HCT116 (cell line): ENCODE results near the gene CYP2S1. TPM values are rescaled to one million over a fixed set of nuclear protein-coding genes. Genes with fewer than 3 reads are reported as not detected.

Experiments used
- ATAC-seq: fragments of 200-7000 bp; cut with Tn5 transposase; 2 replicates; pipeline ENCODE4 v1.9.1; 2020; ENCODE audit warnings: mild to moderate bottlenecking, moderate library complexity
- BruUV-seq: library from RNA; stranded (reverse); fragments of 400-500 nt; replicated peaks from 2 replicates; lab custom pipeline; 2021; lab: Mats Ljungman, UMichigan
- CTCF ChIA-PET: fragments of 300-600 bp; sonication (Branson Sonifier 250); formaldehyde crosslinking; loops from one replicate; lab custom pipeline; 2021; ENCODE audit warnings: antibody characterized with exemption; lab: Charles Lee
- POLR2A ChIA-PET: fragments of 300-600, 350-600 bp; sonication (Branson Sonifier 250); formaldehyde crosslinking; loops from one replicate; lab custom pipeline; 2021; ENCODE audit warnings: antibody characterized with exemption; lab: Charles Lee
- RAD21 ChIA-PET, 2 experiments: fragments of 300-600 bp; sonication (Branson Sonifier 250); formaldehyde crosslinking; loops; one replicate each; lab custom pipeline; 2023; ENCODE audit warnings: low total read pairs in 2 of 2; ENCODE audit not compliant: uncharacterized antibody in 2 of 2, unreplicated experiment in 2 of 2, low non-redundant PET in 1 of 2; lab: Charles Lee
- DNase-seq: peaks from one replicate; pipeline ENCODE4 v3.0.0-alpha.2; 2010; ENCODE audit warnings: low read depth, low spot score
- H2AFZ ChIP-seq: fragments of 200-600 bp; shearing (Covaris generic), sonication (generic); 2 replicates; pipeline ENCODE4 v1.6.1; 2017; ENCODE audit warnings: low read depth, mixed run types, mixed read lengths, antibody characterized with exemption, low read length; ENCODE audit not compliant: poor library complexity, severe bottlenecking
- H3K27ac ChIP-seq: 2 replicates; pipeline ENCODE4 v1.5.1; 2012; ENCODE audit warnings: low read depth, low read length
- H3K27me3 ChIP-seq: fragments of 200-600 bp; sonication (generic); 2 replicates; pipeline ENCODE4 v1.6.1; 2016; ENCODE audit warnings: mixed run types, low read length, mixed read lengths; ENCODE audit not compliant: insufficient read depth
- H3K36me3 ChIP-seq, 2 experiments: fragments of 200-500 bp in 1 of 2; fragments of 200-600 bp in 1 of 2; sonication (Bioruptor generic) in 1 of 2; sonication (generic) in 1 of 2; 2 replicates each; pipeline versions ENCODE4 v1.5.1 to v1.6.1; 2014 to 2016; ENCODE audit warnings: low read length in 2 of 2, inconsistent platforms in 1 of 2, mixed read lengths in 1 of 2, mixed run types in 1 of 2; ENCODE audit not compliant: insufficient read depth in 2 of 2, control insufficient read depth in 1 of 2
- H3K4me1 ChIP-seq, 2 experiments: fragments of 200-600 bp in 1 of 2; sonication (generic) in 1 of 2; 2 replicates each; pipeline versions ENCODE4 v1.5.1 to v1.6.1; 2012 to 2017; ENCODE audit warnings: low read length in 2 of 2, inconsistent platforms in 1 of 2, mild to moderate bottlenecking in 1 of 2, mixed read lengths in 1 of 2, mixed run types in 1 of 2, moderate library complexity in 1 of 2; ENCODE audit not compliant: insufficient read depth in 2 of 2, control insufficient read depth in 1 of 2
- H3K4me2 ChIP-seq: fragments of 200-600 bp; sonication (generic); 2 replicates; pipeline ENCODE4 v1.6.1; 2017; ENCODE audit warnings: mixed run types, low read length, mixed read lengths
- H3K4me3 ChIP-seq, 2 experiments: fragments of 200-600 bp in 1 of 2; sonication (generic) in 1 of 2; replicated peaks in 1 of 2; 2 replicates each; pipeline ENCODE4 v1.5.1; 2011 to 2016; ENCODE audit warnings: low read length in 2 of 2, control low read depth in 1 of 2, low read depth in 1 of 2, mild to moderate bottlenecking in 1 of 2, mixed read lengths in 1 of 2, mixed run types in 1 of 2
- H3K79me2 ChIP-seq: fragments of 200-600 bp; sonication (generic); 2 replicates; pipeline ENCODE4 v1.6.1; 2017; ENCODE audit warnings: mild to moderate bottlenecking, mixed run types, low read length, moderate library complexity, mixed read lengths; ENCODE audit not compliant: insufficient read depth
- H3K9ac ChIP-seq: fragments of 200-600 bp; sonication (generic); 2 replicates; pipeline ENCODE4 v1.6.1; 2016; ENCODE audit warnings: low read length, mixed read lengths
- H3K9me2 ChIP-seq: fragments of 200-600 bp; sonication (generic), shearing (Covaris generic); 2 replicates; pipeline ENCODE4 v1.6.1; 2017; ENCODE audit warnings: mixed run types, mild to moderate bottlenecking, moderate library complexity; ENCODE audit not compliant: insufficient read depth
- H3K9me3 ChIP-seq, 2 experiments: fragments of 200-500 bp in 1 of 2; fragments of 200-600 bp in 1 of 2; sonication (Bioruptor generic) in 1 of 2; sonication (generic) in 1 of 2; 2 replicates each; pipeline ENCODE4 v1.6.1; 2014 to 2017; ENCODE audit warnings: low read length in 2 of 2, mixed read lengths in 2 of 2, inconsistent platforms in 1 of 2, low read depth in 1 of 2, mild to moderate bottlenecking in 1 of 2, mixed run types in 1 of 2, moderate library complexity in 1 of 2; ENCODE audit not compliant: control insufficient read depth in 1 of 2, insufficient read depth in 1 of 2
- H4K20me1 ChIP-seq: fragments of 200-600 bp; sonication (generic), shearing (Covaris generic); 2 replicates; pipeline ENCODE4 v1.6.1; 2017; ENCODE audit warnings: mixed run types, mild to moderate bottlenecking, moderate library complexity; ENCODE audit not compliant: insufficient read depth
- ATF3 ChIP-seq: IDR thresholded peaks from 2 replicates; pipeline ENCODE4 v1.6.1; 2012
- CBX3 ChIP-seq: IDR thresholded peaks from 2 replicates; pipeline ENCODE4 v1.6.1; 2012; ENCODE audit warnings: low read depth
- CTCF ChIP-seq, 3 experiments: fragments of 200-600 bp in 1 of 3; sonication (generic) in 1 of 3; IDR thresholded peaks in 2 of 3; conservative IDR thresholded peaks in 1 of 3; 2 replicates each; pipeline ENCODE4 v1.5.1; 2012 to 2017; ENCODE audit warnings: low read depth in 2 of 3, low read length in 2 of 3, antibody characterized with exemption in 1 of 3, borderline replicate concordance in 1 of 3, control low read depth in 1 of 3, mild to moderate bottlenecking in 1 of 3, mixed read lengths in 1 of 3, mixed run types in 1 of 3, moderate library complexity in 1 of 3; ENCODE audit not compliant: insufficient read depth in 1 of 3
- EGR1 ChIP-seq: IDR thresholded peaks from 2 replicates; pipeline ENCODE4 v1.6.1; 2012; ENCODE audit warnings: low read depth
- ELF1 ChIP-seq: IDR thresholded peaks from 2 replicates; pipeline ENCODE4 v1.6.1; 2012; ENCODE audit warnings: low read depth, borderline replicate concordance
- EZH2 ChIP-seq: fragments of 200-600 bp; sonication (generic); IDR thresholded peaks from 2 replicates; pipeline ENCODE4 v1.6.1; 2017; ENCODE audit warnings: antibody characterized with exemption, mixed run types
- EZH2phosphoT487 ChIP-seq: fragments of 200-600 bp; IDR thresholded peaks from 2 replicates; pipeline ENCODE4 v1.6.1; 2018; ENCODE audit warnings: antibody characterized with exemption, borderline replicate concordance
- FOSL1 ChIP-seq: IDR thresholded peaks from 2 replicates; pipeline ENCODE4 v1.6.1; 2012; ENCODE audit warnings: low read depth
- JUND ChIP-seq: IDR thresholded peaks from 2 replicates; pipeline ENCODE4 v1.6.1; 2012
- MAX ChIP-seq: IDR thresholded peaks from 2 replicates; pipeline ENCODE4 v1.6.1; 2012
- POLR2A ChIP-seq: IDR thresholded peaks from 2 replicates; pipeline ENCODE4 v1.7.0; 2011; ENCODE audit warnings: borderline replicate concordance; ENCODE audit not compliant: insufficient read depth, insufficient read length; ENCODE audit errors: extremely low read depth
- POLR2AphosphoS5 ChIP-seq: IDR thresholded peaks from 2 replicates; pipeline ENCODE4 v1.6.1; 2011; ENCODE audit warnings: mild to moderate bottlenecking, low read depth, low read length, moderate library complexity
- RAD21 ChIP-seq: IDR thresholded peaks from 2 replicates; pipeline ENCODE4 v1.6.1; 2012; ENCODE audit warnings: low read depth, mild to moderate bottlenecking
- REST ChIP-seq: IDR thresholded peaks from 2 replicates; pipeline ENCODE4 v1.6.1; 2012; ENCODE audit warnings: low read depth
- SIN3A ChIP-seq: IDR thresholded peaks from 2 replicates; pipeline ENCODE4 v1.6.1; 2012; ENCODE audit warnings: low read depth
- SP1 ChIP-seq: IDR thresholded peaks from 2 replicates; pipeline ENCODE4 v1.6.1; 2012; ENCODE audit warnings: low read depth
- SRF ChIP-seq: IDR thresholded peaks from 2 replicates; pipeline ENCODE4 v1.6.1; 2012; ENCODE audit warnings: low read depth
- TCF7L2 ChIP-seq: IDR thresholded peaks from 2 replicates; pipeline ENCODE4 v1.7.0; 2011; ENCODE audit warnings: borderline replicate concordance, inconsistent platforms; ENCODE audit not compliant: insufficient read depth, insufficient read length; ENCODE audit errors: extremely low read depth
- YY1 ChIP-seq: IDR thresholded peaks from 2 replicates; pipeline ENCODE4 v1.6.1; 2011; ENCODE audit warnings: low read length, low read depth, moderate library complexity, mild to moderate bottlenecking; ENCODE audit not compliant: insufficient replicate concordance; ENCODE audit errors: extremely low read depth
- ZFX ChIP-seq: fragments of 450-650 bp; IDR thresholded peaks from 2 replicates; pipeline ENCODE4 v1.6.1; 2017
- ZNF274 ChIP-seq: fragments of 200-500 bp; sonication (Bioruptor generic); IDR thresholded peaks from 2 replicates; pipeline ENCODE4 v1.6.1; 2014; ENCODE audit warnings: mild to moderate bottlenecking, low read depth, low read length, inconsistent platforms
- intact Hi-C: fragments of 100-400 bp; cut with micrococcal nuclease; formaldehyde crosslinking; loops from 2 replicates; pipeline ENCODE4 v1.10.0; 2022
- total RNA-seq: library from RNA; stranded (reverse); gene quantifications from one replicate; pipeline ENCODE4 v1.2.1, GENCODE V29; 2021; ENCODE audit not compliant: unreplicated experiment

Gene CYP2S1
- total RNA-seq, 1 experiment from 2014 or later: 17.6 TPM

- peaks cover 37% of the 10 kb centered on the region for H3K79me2 ChIP-seq
- no peaks in the 10 kb centered on the region for H3K9me2 ChIP-seq
- peak; percentile 73 for ATAC-seq
- peak; percentile 97 for DNase-seq
- H3K4me3 ChIP-seq: peak overlapping the region; percentile 33 to 50
- RAD21 ChIA-PET: interaction anchor here in 1 of 2 experiments (0.7 kb wide), 1 partner anchor 38 kb away, joined by 3 read pairs; no protein-coding TSS in a partner anchor
- H3K27ac ChIP-seq: peak overlapping the region; percentile 98
- CTCF ChIA-PET: interaction anchor here (1.2 to 1.3 kb wide), 2 partner anchors 21 to 37 kb away, joined by 4 to 5 read pairs; no protein-coding TSS in a partner anchor
- no peaks in the 10 kb centered on the region for H4K20me1 ChIP-seq
- H3K27me3 ChIP-seq: no peaks in the 10 kb centered on the region
- H3K4me1 ChIP-seq: peaks cover 68 to 100% of the 10 kb centered on the region in 2 experiments
- intact Hi-C loops: loop anchor here (5.0 kb wide), 1 partner anchor 37 kb away; the partner anchor contains the start of gene HNRNPUL1
- H2AFZ ChIP-seq: no peak overlapping the region
- TSS peak; percentile 74 for BruUV-seq
- peak overlapping the region; percentile 73 for H3K9ac ChIP-seq
- H3K9me3 ChIP-seq: no peaks in the 10 kb centered on the region
- H3K36me3 ChIP-seq: peaks cover 0 to 25% of the 10 kb centered on the region in 2 experiments; a peak in 1 of 4 replicates
- peak overlapping the region; percentile 98 for H3K4me2 ChIP-seq
- POLR2A ChIA-PET: interaction anchor here (1.2 kb wide), 2 partner anchors 9 to 38 kb away, joined by 3 to 12 read pairs; partner anchors contain the start of gene HNRNPUL1
- TF ChIP-seq EZH2phosphoT487 (no peak), ATF3 (no peak; the same call in 1 of the 2 replicates), ZFX (no peak), REST (no peak), JUND (peak; percentile 89), CBX3 (peak; percentile 93; the same call in 1 of the 2 replicates), MAX (peak; percentile 74), CTCF (IDR thresholded peaks at IDR 0.05 in 2 of 3, conservative IDR thresholded peaks at IDR 0.05 in 1 of 3; ENCODE audit: borderline replicate concordance in 1 of 3, insufficient read depth in 1 of 3, low read depth in 2 of 3, low read length in 2 of 3) (no peak), RAD21 (no peak), SP1 (peak; percentile 87), YY1 (no peak), ELF1 (no peak), SRF (no peak; the same call in 1 of the 2 replicates), FOSL1 (peak; percentile 89), POLR2AphosphoS5 (no peak; the same call in 1 of the 2 replicates), EZH2 (no peak), SIN3A (peak; percentile 93), ZNF274 (no peak), POLR2A (no peak), EGR1 (no peak), TCF7L2 (no peak)
Measured at GRCh38 chr19:41225238-41226052, 32.4 kb downstream of the CYP2S1 start.
